Measurements from ENCODE around the gene AGAP2.

AGAP2 gene

GRCh38 chr12:57737467-57738460 lies 778 bp downstream of the AGAP2 start:
- FAIRE-seq, result no peak
- DNase-seq (ENCODE audit: insufficient read length, low spot score), result no peak

GRCh38 chr12:57736741-57737466 lies 1.6 kb downstream of the AGAP2 start:
- no peak for FAIRE-seq

GRCh38 chr12:57735952-57736740 lies 2.4 kb downstream of the AGAP2 start:
- DNase-seq (ENCODE audit: insufficient read length, low spot score) (peak; percentile 56), FAIRE-seq (peak; percentile 42)

More at GRCh38 chr12:57736741-57737466, 1.6 kb downstream of the AGAP2 start:
- DNase-seq (ENCODE audit: insufficient read length, low spot score), result no peak

GRCh38 chr12:57735198-57735855 lies 3.2 kb downstream of the AGAP2 start:
- no peak for DNase-seq (ENCODE audit: insufficient read length, low spot score)
- FAIRE-seq, result no peak

GRCh38 chr12:57734591-57734990 lies 4.0 kb downstream of the AGAP2 start:
- no peak for FAIRE-seq
- no peak for DNase-seq (ENCODE audit: insufficient read length, low spot score)

GRCh38 chr12:57733928-57734327 lies 4.6 kb downstream of the AGAP2 start:
- FAIRE-seq, result no peak

DNA sequence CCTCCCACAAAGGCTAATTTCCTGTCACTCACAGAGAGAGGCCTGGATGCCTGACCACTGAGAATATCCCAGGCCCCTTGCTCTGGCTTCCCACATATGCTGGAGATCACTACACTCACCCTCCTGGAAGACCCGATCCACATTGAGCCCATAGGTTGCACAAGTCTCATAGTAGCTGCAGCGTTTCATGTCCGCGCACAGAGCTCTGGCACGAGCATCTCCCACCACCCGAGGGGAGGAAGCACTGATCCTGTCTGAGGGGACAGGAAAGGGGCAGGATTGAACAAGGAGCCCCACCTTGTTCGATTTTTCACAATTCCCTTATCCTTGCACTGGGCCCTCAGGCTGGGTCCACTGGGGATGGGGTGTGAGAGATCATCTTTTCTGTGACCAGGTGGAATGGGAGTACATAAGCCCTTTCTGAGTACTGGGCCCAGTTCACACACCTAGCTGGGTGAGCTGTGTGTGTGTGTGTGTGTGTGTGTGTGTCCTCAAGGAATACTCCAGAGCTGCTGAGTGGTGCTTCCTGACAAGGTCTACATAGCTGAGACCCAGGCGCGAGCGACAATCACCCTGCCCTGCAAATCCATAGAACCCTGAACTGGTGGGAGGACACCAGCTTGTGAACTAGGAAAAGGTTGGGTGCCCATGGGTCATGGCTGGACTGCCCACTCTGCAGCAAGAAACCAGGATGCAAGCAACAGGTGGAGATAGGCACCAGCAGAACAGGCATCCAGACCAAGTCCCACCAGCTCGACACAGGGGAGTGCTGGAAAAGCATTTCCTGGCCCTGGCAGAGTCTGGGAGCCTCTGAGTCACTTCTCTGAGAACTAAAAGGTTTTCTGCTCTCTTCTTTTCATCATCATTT lies 5.6 kb downstream of the AGAP2 start:
- FAIRE-seq (no peak), DNase-seq (ENCODE audit: insufficient read length, low spot score) (no peak)

More at GRCh38 chr12:57733928-57734327, 4.6 kb downstream of the AGAP2 start:
- DNase-seq (ENCODE audit: insufficient read length, low spot score), result no peak

GRCh38 chr12:57732270-57732669 lies 6.3 kb downstream of the AGAP2 start:
- FAIRE-seq (no peak), DNase-seq (ENCODE audit: insufficient read length, low spot score) (no peak)

DNA sequence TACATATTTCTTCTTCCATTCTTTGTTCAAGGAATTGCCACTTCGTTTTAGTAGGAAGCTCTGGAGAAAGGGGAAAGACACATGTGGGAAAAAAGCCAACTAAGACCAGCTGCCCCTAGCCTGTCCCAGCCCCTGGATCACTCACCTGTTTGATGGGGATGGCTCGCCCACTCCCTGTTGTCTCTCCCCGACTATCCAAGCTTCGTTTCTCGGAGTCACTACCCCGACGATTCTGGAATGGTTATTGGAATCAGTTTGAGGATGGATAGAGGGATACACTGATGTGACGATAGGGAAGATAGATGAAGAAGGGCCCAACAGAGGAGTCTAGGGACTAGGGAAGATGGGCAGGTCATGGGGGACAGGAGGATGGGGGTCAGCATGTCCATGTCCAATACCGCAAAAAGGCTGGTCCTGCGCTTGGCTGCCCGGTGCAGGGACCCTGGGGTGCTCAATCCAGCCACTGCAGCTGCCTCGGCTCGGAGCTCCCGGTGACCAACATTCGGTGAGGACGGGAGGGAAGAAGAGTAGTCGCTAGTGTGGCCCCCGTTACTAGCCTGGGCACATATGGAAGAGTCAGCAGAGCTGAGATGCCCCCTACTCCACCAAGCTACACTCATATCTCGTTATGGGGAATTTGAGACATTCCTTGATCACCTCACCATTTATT lies 7.0 kb downstream of the AGAP2 start:
- DNase-seq (ENCODE audit: insufficient read length, low spot score), result no peak
- no peak for FAIRE-seq

- FAIRE-seq, result no peak
- no peak for DNase-seq (ENCODE audit: insufficient read length, low spot score)
Measured at GRCh38 chr12:57730336-57731067, 8.0 kb downstream of the AGAP2 start.

GRCh38 chr12:57729321-57729844 lies 9.2 kb downstream of the AGAP2 start:
- no peak for FAIRE-seq
- no peak for DNase-seq (ENCODE audit: insufficient read length, low spot score)

GRCh38 chr12:57727758-57728395 lies 10.7 kb downstream of the AGAP2 start:
- DNase-seq (ENCODE audit: insufficient read length, low spot score), result no peak
- no peak for FAIRE-seq

DNA sequence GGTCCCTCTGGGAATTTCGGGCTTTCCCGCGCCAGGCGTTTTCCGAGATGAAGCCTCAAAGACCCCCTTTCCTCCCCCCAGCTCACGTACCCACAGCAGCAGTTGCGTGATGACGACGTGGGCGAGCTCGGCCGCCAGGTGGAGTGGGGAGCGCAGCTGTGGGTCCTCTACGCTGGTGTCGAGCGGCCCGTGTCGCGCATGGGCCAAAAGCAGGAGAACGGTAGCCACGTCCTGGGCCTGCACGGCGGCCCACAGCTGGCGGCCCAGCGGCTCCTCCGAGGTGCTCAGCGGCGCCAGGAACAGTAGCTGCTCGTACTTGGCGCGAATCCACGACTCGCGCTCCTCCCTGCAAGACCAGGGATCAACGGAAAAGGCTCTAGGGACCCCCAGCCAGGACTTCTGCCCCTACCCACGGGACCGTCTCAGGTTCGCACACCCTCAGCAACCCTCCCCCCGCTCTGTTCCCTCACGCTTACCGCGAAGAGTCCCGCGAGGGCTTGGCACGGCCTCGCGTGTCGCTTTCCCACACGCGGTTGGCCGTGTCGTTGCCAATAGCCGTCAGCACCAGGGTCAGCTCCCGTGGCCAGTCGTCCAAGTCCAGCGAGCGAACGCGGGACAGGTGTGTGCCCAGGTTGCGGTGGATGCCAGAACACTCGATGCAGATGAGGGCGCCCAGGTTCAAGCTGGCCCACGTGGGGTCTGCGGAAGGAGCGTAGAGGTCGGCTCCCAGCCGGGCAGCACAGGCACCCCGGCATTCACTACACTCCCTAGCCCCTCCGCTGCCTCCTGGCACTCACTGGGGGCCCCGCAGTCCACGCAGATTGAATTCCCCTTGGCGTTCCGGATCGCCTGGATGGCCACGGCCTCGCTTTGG lies 11.4 kb downstream of the AGAP2 start:
- FAIRE-seq (no peak), DNase-seq (ENCODE audit: insufficient read length, low spot score) (no peak)

DNA sequence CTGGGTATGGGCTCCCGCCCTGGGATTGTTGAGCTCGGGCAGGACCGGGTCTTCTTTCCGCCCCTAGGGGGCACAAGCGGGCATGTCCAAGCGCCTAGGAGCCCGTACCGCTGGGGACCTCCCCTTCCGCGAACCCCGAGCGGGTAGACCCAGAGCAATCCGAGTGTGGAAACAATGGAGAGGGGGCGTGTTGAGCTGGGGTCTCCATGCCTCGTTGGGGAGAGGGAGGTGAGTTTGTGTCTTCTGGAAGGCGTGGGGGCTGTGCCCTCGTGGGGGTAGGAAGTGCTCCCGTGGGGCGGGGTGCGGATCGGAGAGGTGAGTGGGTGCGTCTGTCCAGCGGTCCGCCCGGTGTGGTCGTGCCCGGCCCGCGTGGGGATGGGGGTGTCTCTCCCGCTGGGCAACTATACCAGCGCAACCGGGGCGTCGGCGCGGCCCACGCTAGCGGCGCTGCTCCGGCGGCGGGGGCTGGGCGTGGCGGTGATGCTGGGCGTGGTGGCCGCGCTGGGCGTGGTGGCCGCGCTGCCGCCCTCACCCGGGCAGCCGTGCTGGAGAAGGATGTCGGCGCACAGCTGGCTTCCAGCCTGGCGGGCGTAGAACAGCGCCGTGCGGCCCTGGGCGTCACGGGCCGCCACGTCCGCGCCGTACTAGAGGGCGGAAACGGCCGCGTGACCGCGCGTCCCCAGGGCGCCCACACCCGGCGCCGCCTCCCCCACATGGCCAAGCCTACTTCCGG lies 12.2 kb downstream of the AGAP2 start:
- DNase-seq (ENCODE audit: insufficient read length, low spot score) (peak; percentile 96), FAIRE-seq (peak; percentile 97)

GRCh38 chr12:57725851-57726150 lies 12.7 kb downstream of the AGAP2 start:
- DNase-seq (ENCODE audit: insufficient read length, low spot score) (no peak), FAIRE-seq (no peak)

Measured in HTR-8/SVneo (cell line).